Fibroblast of lung (primary cell): ENCODE measurements around the gene UBQLNL.

Source experiments
- EZH2 ChIP-seq: IDR thresholded peaks from 2 replicates; pipeline ENCODE4 v1.5.1; 2012; ENCODE audit warnings: low read length, control low read depth, mild to moderate bottlenecking; ENCODE audit errors: missing control alignments
- TF ChIP-seq, protein P1 (sequence below), 2 donors: IDR thresholded peaks in 1 of 2; conservative IDR thresholded peaks in 1 of 2; 1 replicate in 1 of 2; 2 replicates in 1 of 2; pipeline ENCODE4 v1.5.1; 2011 to 2012; ENCODE audit warnings: low read length in 2 of 2, control low read depth in 1 of 2, inconsistent platforms in 1 of 2, low read depth in 1 of 2, mild to moderate bottlenecking in 1 of 2

DNA sequence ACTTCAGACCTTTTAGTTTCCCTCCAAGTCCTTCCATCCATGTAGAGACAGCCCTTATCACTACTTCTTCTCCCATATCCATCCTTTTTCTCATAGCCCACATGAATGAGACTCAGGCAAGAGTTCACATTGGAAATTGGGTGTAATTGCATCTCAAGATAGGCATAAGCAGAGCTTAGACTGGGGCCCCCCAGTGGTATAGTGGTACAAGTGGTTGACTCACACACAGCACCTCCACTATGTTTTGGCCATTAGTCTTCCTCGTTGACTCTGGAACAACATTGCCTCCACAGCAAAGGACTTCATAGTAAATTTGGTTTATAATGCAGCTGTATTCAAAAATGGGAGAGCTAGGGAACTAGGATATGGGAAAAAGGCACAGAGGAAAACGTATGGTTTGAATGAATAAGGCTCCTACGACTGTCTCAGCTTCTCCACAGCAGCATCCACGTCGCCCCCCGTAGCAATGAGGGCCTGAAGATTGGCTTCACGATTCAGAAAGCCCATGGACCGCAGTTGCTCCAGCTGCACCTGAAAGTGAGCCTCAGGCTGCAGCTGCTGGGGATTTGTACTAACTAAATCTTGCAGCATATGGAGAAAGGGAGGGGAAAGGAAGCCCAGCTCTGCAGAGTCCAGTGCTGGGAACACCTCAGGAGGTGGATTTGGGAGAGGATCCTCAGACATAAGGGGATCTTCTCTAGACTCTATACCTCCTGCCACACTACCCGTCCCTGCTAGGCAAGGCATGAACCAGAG, 9.1 kb downstream of the UBQLNL start:
- TF ChIP-seq, protein P1, sequence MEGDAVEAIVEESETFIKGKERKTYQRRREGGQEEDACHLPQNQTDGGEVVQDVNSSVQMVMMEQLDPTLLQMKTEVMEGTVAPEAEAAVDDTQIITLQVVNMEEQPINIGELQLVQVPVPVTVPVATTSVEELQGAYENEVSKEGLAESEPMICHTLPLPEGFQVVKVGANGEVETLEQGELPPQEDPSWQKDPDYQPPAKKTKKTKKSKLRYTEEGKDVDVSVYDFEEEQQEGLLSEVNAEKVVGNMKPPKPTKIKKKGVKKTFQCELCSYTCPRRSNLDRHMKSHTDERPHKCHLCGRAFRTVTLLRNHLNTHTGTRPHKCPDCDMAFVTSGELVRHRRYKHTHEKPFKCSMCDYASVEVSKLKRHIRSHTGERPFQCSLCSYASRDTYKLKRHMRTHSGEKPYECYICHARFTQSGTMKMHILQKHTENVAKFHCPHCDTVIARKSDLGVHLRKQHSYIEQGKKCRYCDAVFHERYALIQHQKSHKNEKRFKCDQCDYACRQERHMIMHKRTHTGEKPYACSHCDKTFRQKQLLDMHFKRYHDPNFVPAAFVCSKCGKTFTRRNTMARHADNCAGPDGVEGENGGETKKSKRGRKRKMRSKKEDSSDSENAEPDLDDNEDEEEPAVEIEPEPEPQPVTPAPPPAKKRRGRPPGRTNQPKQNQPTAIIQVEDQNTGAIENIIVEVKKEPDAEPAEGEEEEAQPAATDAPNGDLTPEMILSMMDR (conservative IDR thresholded peaks at IDR 0.05 in 1 of 2, IDR thresholded peaks at IDR 0.05 in 1 of 2; ENCODE audit: low read depth in 1 of 2, low read length in 2 of 2) = no peak
- no peak for TF ChIP-seq EZH2
